Measurements from ENCODE around the gene COL9A2. TPM values are rescaled to one million over a fixed set of nuclear protein-coding genes. Genes with fewer than 3 reads are reported as not detected.

The COL9A2 gene
- total RNA-seq (0.64 and 1.3 TPM in 2 replicates), polyA plus RNA-seq (0.29 and 0.69 TPM in 2 replicates), polyA minus RNA-seq (0.08 and 0.22 TPM in 2 replicates), Bru-seq, nascent RNA (percentile 11 among the genes with signal in this experiment), BruChase-seq, experiment 1, labeled RNA remaining after a 6-hour chase (percentile 11 among the genes with signal in this experiment), BruChase-seq, experiment 2, labeled RNA remaining after a 2-hour chase (percentile 15 among the genes with signal in this experiment)
- polyA plus RNA-seq (2011; cell fraction: cytosol; rRNA removed), result 0.32 and 0.34 TPM in 2 replicates
- 2.4 and 2.5 TPM in 2 replicates for polyA plus RNA-seq (2011; cell fraction: nucleus; rRNA removed)
- polyA plus RNA-seq (2012), result 0.05 and 0.34 TPM in 2 replicates
- polyA minus RNA-seq (2011; cell fraction: cytosol; rRNA and poly(A)+ RNA removed), result not detected
- polyA minus RNA-seq (2011; cell fraction: nucleus; rRNA and poly(A)+ RNA removed), result 0.19 TPM in 1 of 2 replicates, not detected in the other
- long read RNA-seq, result 0 reads

GRCh38 chr1:40316595-40317393, at the start of gene COL9A2:
COL9A2 (minus strand) TSS chr1:40317286; CDS start chr1:40317197, 89 bp downstream.
- ChIA-PET POLR2A (interaction anchor here (0.6 to 1.1 kb wide), 2 partner anchors 22 to 27 kb away, joined by 3 to 8 read pairs; no protein-coding TSS in a partner anchor), CTCF (interaction anchor here (1.2 to 4.6 kb wide), 8 partner anchors 8 to 173 kb away, joined by 4 to 51 read pairs (median 12); no protein-coding TSS in a partner anchor)
- BruUV-seq (replicated peaks), result no TSS peak
- intact Hi-C loops (cut with micrococcal nuclease), result no loop called here
- no peaks in the 10 kb centered on the region for H3K79me2 ChIP-seq (ENCODE audit: control insufficient read depth, insufficient read depth, low read length)
- TF ChIP-seq EZH2 (IDR thresholded peaks at IDR 0.05; ENCODE audit: borderline replicate concordance, low read depth, low read length, severe bottlenecking) (peak; percentile 77), GATA2 (IDR thresholded peaks at IDR 0.05; ENCODE audit: insufficient read depth, insufficient read length, low read depth, low read length) (no peak)
- dilution Hi-C loops (cut with MboI; ENCODE audit: extremely low pct_ligation_motif_present, low sequenced_read_pairs), result no loop called here
- peaks cover 4% of the 10 kb centered on the region for H3K4me1 ChIP-seq (ENCODE audit: control insufficient read depth, extremely low read depth, insufficient read depth, low read length)
- H3K9ac ChIP-seq (replicated peaks; ENCODE audit: extremely low read depth, insufficient read depth, low read length), result no peak within 1 kb of the TSS
- peak within 1 kb of the TSS; percentile 52 for H2AFZ ChIP-seq (ENCODE audit: low read depth, low read length)
- FAIRE-seq (no peak), DNase-seq (ENCODE audit: low read depth, low spot score) (peak; percentile 15)
- no peak within 1 kb of the TSS for H3K27ac ChIP-seq (ENCODE audit: insufficient read depth, low read depth, low read length)
- no peaks in the 10 kb centered on the region for H4K20me1 ChIP-seq (replicated peaks; ENCODE audit: control insufficient read depth, extremely low read depth, insufficient read depth, low read length)
- peak within 1 kb of the TSS in 1 of 3 experiments; percentile 3 for H3K4me3 ChIP-seq (replicated peaks in 1 of 3; ENCODE audit: insufficient read depth in 1 of 3, low read depth in 1 of 3, low read length in 3 of 3)
- H3K36me3 ChIP-seq (ENCODE audit: control insufficient read depth in 2 of 2, extremely low read depth in 1 of 2, insufficient read depth in 2 of 2, low read length in 2 of 2), result no peaks in the 10 kb centered on the region
- H3K9me3 ChIP-seq (replicated peaks; ENCODE audit: control insufficient read depth, insufficient read depth, low read length), result no peaks in the 10 kb centered on the region
- no peaks in the 10 kb centered on the region for H3K9me1 ChIP-seq (replicated peaks; ENCODE audit: control insufficient read depth, extremely low read depth, insufficient read depth, low read length)
- H3K27me3 ChIP-seq (ENCODE audit: control insufficient read depth in 2 of 2, insufficient read depth in 2 of 2, low read length in 2 of 2), result peaks cover 23 to 33% of the 10 kb centered on the region in 2 experiments
- peak within 1 kb of the TSS; percentile 45 for H3K4me2 ChIP-seq (ENCODE audit: insufficient read depth, low read length)

- dilution Hi-C loops (cut with MboI; ENCODE audit: extremely low pct_ligation_motif_present, low sequenced_read_pairs) (no loop called here), intact Hi-C loops (cut with micrococcal nuclease) (no loop called here)
- Histone ChIP-seq H3K27ac (ENCODE audit: insufficient read depth, low read depth, low read length) (no peak overlapping the region), H3K4me3 (replicated peaks in 1 of 3; ENCODE audit: insufficient read depth in 1 of 3, low read depth in 1 of 3, low read length in 3 of 3) (no peak overlapping the region), H2AFZ (ENCODE audit: low read depth, low read length) (no peak overlapping the region), H3K9me1 (replicated peaks; ENCODE audit: control insufficient read depth, extremely low read depth, insufficient read depth, low read length) (no peaks in the 10 kb centered on the region), H3K4me2 (ENCODE audit: insufficient read depth, low read length) (no peak overlapping the region), H3K27me3 (ENCODE audit: control insufficient read depth in 2 of 2, insufficient read depth in 2 of 2, low read length in 2 of 2) (peaks cover 0 to 3% of the 10 kb centered on the region in 2 experiments), H3K9me3 (replicated peaks; ENCODE audit: control insufficient read depth, insufficient read depth, low read length) (no peaks in the 10 kb centered on the region), H3K79me2 (ENCODE audit: control insufficient read depth, insufficient read depth, low read length) (no peaks in the 10 kb centered on the region), H3K9ac (replicated peaks; ENCODE audit: extremely low read depth, insufficient read depth, low read length) (no peak overlapping the region), H3K4me1 (ENCODE audit: control insufficient read depth, extremely low read depth, insufficient read depth, low read length) (peaks cover 4% of the 10 kb centered on the region), H4K20me1 (replicated peaks; ENCODE audit: control insufficient read depth, extremely low read depth, insufficient read depth, low read length) (no peaks in the 10 kb centered on the region), H3K36me3 (ENCODE audit: control insufficient read depth in 2 of 2, extremely low read depth in 1 of 2, insufficient read depth in 2 of 2, low read length in 2 of 2) (no peaks in the 10 kb centered on the region)
- TF ChIP-seq CTCF (IDR thresholded peaks at IDR 0.05; ENCODE audit: extremely low read depth in 1 of 2, insufficient read depth in 1 of 2, low read depth in 1 of 2, low read length in 2 of 2), result peak in 1 of 2 donors; percentile 3
- TF ChIP-seq GATA2 (IDR thresholded peaks at IDR 0.05; ENCODE audit: insufficient read depth, insufficient read length, low read depth, low read length), result no peak
- TF ChIP-seq POLR2AphosphoS5 (IDR thresholded peaks at IDR 0.05; ENCODE audit: insufficient read depth, low read depth, low read length), result no peak
- TF ChIP-seq MAX (IDR thresholded peaks at IDR 0.05; ENCODE audit: insufficient read depth, insufficient read length), result no peak
- ChIA-PET CTCF (interaction anchor here (1.2 to 1.4 kb wide), 5 partner anchors 12 to 220 kb away, joined by 3 to 6 read pairs (median 4); no protein-coding TSS in a partner anchor), POLR2A (no interaction called here)
- DNase-seq (ENCODE audit: low read depth, low spot score) (no peak), FAIRE-seq (no peak)
- BruUV-seq (replicated peaks), result no TSS peak
Measured at GRCh38 chr1:40363721-40364120, 46.6 kb upstream of the COL9A2 start.
